HG02798 (cell line): ENCODE measurements around the gene SELENOP.
"Not testable (repeated sequence)": the region's sequence is repeated elsewhere in the genome, so short reads cannot be mapped to it uniquely, and the experiment has no call there.

Experiments
- ATAC-seq: cut with Tn5 transposase; IDR thresholded peaks from one replicate; pipeline ENCODE4 v1.9.1; 2021; ENCODE audit warnings: mild to moderate bottlenecking; ENCODE audit not compliant: unreplicated experiment, poor library complexity

Gene SELENOP

DNA sequence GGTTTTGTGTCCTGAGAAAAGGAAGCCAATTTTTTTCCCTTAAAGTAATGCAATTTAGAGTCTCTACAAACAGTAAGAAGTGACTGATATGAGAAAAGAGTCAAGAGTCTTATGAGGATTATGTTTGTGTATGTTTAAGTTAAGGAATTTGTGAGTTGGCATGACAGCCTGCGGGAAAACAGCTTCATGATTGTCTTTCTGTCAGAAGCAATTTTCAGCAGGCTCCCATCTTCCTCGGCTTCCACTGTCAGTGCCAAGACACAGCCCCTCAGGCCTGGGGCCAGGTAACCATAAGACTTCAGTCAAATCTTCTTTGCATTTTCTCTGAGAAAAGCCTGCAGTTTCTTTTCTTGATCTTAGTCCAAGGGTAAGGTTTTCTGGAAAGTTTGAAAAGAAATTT, 17.0 kb upstream of the SELENOP start:
- no peak for ATAC-seq

DNA sequence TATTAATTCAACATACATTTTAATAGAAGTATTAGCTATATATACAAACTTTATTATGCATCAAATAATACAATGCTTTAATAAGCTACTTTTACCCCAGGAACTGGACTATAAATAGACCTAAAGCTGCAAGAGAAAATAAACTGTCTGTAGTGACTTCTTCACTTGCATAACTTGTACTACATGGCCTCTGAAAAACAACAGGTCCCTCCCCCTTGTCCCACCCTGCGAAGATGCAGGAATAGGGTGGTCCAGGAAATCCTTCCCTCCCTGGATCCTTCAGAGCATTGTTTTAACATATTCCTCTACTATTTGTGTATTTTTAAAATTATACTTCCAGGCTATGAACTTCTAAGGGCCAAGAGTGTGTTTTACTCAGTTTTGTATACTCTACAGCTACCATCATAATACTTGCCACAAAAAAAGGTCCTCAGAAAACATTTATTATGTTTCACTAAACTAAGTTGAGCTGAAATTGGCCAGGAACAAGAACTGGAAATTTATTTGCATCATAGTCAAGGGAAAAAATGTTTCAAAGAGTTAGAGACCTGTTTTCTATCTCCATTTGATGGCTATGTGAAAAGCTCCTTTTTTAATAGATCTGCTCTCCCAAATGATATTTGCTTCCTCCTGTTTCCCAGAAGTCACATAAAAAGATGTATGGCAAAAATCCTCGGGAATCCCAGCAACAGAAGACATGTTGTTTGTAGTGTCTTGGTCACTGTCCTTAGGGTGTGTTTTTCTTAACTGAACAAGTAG, 15.2 kb upstream of the SELENOP start:
- no peak for ATAC-seq

DNA sequence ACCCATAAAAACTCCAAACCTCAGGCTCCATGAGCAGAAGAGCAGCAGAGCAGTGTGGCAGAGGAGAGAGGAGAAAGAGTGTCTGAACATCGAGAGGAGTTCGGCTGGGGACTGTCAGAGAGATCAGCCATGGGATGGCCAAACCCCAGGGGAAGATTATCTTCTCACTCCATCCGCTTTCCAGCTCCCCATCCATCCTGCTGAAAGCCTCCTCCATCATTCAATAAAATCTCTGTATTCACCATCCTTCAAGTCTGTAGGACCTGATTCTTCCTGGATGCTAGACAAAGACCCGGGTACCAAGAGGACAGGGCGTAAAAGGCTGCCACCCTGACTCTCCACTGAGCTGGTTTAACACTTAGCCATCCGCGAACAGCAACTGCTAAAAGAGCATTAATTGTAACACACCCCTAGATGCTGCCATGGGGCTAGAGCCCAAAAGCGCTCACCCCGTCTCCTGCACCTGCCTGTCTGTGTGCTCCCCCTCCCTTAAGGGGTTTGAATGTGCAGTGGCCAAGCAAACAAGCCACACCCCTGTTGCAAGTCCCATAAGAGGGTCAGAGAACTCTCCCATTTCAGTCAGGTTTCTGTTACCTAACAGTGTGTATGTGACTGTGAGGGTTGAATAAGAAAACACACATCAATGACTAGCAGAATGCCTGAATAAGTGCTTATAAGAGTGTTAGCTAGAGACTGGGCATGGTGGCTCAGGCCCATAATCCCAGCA, 13.9 kb upstream of the SELENOP start:
- ATAC-seq: no peak

DNA sequence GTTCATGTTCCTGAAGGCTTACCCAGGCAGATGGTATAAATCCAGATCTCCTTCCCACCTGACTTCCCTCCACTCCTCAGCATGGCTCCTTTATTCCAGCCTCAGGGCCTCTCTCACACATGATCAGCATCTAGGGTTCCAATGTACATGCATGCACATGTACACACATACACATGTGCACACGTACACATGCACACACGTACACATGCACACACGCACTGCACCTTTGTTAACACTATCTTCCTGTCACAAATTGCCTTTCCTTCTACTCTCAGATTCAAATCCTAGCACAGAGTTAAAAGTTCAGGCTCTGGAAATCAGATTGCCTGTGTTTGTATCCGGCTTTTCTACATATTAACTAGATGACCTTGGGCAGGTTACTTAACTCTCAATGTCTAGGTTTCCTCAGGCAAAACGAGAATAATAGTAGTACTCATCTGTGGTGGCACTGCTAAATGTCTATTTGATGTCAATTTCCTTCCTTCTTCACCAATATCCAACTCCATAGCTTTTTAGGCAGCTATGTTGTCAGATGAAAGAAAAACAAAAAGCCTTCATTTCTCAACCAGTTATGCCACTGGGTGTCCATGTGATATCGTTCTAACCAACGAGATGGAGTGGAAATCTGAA, 12.8 kb upstream of the SELENOP start:
- ATAC-seq: no peak

DNA sequence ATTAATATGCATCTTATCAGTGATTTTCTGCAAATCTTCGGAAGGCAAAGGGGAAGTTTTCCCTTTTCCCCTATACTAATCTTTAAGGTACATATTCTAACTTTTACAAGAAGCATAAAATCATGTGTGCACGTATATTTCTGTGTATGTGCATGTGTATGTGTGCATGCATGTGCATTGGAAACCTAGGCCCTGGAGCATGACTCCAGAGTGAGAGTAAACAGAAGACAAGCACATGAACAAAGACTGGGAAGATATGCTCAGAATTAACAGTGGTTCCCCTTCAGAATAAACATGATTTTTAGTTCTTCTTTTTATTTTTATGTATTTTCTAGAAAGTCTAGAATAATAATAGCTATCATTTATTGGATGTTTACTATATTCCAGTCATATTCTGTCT, 10.9 kb upstream of the SELENOP start:
- no peak for ATAC-seq

DNA sequence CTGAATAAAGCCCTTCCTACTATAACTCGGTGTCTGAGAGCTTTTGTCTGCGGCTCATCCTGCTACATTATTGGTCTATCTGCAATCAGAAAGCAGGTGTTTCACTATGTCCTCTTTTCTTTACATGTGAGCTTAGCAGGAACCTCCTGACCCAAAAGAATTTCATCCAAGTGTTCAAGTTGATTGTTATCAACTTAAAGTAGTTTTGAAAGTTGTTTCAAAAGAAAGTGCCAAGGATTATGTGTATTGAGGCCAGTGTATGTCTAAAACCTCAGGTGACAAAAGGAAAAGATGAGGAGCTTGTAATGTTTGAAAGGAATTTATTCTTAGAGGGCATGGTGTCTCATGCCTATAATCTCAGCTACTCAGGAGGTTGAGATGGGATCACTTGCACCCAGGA, 8.1 kb upstream of the SELENOP start:
- ATAC-seq: no peak

DNA sequence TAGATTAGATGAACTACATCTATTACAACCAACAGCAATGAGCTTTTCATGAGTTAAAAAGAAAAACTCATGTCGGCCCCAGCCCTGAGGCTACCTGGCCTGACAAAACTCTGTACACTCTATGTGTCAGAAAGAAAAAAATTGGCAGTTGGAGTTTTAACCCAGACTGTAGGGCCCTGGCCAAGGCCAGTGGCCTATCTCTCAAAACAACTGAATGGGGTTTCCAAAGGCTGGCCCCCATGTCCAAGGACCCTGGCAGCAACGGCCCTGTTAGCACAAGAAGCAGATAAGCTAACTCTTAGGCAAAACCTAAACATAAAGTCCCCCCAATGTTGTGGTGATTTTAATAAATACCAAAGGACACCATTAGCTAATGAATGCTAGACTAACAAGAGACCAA, 4.9 kb upstream of the SELENOP start:
- ATAC-seq: not testable (repeated sequence)

DNA sequence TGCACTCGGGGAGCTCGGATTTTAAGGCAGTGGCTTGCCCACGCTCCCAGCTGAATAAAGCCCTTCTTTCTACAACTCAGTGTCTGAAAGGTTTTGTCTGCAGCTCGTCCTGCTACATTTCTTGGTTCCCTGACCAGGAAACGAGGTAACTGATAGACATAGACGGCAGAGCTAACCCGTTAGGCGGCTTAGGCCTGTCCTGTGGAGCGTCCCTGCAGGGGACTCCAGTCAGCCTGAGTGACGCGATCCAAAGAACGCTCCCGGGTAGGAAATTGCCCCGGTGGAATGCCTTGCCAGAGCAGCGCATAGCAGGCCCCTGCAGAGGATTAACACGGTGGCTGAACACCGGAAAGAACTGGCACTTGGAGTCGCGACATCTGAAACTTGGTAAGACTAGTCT, 1.8 kb upstream of the SELENOP start:
- ATAC-seq: no peak

DNA sequence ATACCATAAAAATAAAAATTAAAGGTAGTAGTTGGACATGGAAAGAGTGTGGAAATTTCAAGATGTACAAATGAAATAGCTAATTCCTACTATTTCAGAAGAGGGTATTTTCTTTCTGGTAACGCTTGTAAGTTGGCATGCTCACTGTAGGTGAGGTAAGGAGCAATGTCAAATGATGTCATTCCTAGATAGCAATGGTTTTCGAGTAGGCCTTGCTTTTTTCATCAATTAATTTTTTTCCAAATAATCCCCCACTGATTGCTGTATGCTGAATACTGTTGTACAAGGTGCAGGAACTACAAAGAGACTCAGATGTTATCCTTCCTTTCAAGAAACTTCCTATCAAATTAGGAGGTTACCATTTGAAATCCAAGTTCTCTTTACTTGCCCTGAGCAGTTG, 928 bp upstream of the SELENOP start:
- ATAC-seq: no peak

DNA sequence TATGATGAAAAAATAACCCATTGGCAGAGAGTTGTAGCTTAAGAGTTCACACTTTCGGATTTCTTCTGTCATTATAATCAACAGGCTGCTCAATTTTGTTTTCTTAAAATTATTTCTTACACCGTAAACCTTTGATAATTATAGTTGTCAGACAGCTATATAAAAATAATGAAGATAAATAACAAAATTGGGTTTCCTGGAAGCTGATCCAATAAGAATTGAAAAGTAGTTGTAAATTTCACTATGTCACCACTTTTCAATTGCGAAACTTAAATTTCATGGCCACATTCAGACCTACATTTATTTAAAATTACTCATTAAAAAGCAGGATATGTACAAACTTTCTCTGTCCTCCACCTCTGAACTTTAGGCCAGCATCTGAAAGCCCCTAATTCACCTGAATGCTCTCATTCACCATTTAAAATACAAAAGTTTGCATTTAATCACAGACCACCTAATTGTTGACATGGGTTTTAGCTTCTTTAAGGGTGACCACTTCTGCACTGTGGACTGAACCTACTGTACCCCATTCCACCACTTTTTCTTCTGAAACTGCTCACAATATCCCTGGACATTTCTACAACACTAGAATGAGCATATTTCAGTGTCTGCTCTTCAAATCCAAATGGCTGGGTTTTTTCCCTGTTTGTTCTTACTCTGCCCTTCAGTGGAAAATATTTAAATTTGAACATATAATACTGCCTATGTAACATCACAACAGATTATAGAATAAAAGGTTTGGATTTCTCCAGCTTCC, 680 bp downstream of the SELENOP start:
- no peak for ATAC-seq

DNA sequence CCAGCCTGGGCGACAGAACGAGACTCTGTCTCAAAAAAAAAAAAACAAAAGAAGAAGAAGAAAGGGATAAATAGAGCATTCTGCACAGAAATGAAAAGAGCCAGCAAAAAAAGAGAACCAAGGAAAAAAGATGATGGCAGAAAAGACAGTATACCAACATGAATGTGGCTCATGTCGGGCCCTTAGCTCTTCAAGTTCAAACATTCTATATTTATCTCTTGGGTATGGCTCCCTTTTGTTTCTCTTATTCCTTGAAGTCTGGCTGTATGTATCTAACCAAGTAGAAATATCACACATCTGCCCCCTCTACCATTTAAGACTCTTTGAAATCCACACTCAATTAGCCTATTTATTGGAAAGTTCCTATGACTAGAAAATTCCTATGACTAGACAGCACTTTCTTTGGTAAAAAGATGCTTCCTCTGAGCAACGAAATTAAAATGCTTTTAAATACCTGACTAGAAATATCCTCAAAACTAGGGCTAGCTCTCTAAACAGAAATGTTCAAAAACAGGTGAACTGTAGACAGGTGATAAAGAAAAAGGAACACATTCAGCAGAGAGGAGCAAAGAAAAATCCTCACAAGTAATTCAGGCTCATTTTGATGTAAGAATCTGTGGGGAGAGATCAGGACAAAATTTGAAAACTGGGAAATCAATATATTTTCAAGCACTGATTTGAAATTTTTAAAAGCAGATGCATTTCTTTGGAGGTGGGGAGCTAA, 2.6 kb downstream of the SELENOP start:
- ATAC-seq: no peak

DNA sequence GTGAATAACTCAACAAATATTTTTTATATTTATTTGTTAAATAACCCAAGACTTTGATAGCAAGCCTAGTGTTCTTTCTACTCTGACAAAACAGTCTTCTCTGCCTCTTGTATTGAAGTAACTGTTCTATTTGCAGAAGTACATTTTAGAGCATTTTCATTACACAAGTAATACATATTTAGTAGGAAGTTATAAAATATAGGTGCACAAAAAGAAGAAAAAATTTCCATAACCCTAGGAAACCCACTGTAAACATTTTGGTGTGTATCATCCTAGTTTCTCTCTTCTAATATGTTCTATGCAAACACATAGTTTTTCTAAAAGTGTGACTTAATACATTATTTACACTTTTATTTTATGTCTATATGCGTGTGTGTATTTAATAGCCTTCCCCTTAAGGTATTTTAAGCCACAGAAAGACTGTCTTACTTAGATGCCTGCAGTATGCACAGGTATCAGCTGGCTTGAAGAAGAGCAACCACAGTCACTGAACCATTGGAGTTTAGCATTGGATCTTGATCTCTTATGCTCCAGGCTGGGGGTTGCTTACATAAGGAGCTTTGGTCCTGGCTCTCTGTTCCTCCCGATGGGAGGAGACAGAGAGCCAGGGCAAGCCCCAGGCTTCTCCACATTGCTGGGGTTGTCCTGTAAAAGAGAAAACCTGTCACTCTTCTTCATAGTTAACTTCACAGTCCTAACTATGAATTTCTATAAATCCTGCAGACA, 3.8 kb downstream of the SELENOP start:
- no peak for ATAC-seq

DNA sequence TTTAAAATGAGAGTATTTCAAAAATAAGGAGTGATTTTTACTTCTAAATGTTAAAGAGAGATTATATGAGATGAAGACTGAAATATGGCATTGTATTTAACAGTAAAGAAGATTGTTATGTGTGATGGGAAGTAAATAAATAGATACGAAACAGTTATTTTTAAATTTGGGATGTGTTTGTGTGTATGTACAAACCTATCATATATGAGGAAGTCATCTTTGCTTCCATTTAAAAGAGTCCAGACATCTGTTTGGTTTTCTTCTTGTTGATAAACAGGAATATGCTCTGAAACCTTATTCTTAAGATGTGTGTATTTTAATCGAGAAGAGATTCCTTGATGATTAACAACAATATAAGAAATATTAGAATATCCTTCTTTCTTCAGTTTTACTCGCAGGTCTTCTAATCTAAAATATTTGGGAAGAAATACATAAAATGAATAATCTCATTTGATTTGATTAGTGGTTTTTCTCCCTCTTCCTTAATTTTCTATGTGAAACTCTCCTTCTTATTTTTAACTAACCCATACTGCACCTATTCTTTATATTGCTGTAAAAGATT, 4.9 kb downstream of the SELENOP start:
- ATAC-seq: no peak

DNA sequence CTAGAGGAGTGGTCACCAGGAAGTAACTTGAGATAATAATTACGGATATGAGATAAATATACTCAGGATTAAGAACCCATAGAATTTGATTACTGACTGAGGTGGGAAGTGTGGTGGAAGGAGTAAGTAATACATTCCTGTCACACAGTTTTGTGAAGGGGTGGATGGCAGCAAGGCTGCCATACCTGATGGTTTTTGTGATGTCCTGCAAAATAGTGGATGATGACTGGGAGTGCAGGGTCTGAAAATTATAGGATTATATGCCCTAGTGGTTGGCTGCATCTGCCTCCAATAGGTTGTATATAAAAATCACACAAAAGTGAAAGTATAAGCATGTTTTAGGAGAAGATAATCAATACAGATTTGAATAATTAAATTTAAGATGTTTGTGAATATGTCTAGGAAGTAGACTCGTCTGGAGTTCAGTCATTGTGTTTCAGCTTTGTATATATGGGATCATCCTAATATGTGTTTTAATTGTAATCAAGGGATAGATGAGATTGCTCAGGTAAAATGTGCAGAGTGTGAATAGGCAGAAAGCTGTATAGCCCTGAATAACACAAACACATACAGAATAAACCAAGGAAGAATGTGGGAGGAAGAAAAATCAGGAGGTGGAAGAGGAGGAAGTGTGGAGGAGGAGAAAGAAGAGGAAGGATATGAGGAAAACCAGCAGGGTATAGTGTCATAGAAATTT, 5.5 kb downstream of the SELENOP start:
- ATAC-seq: no peak

DNA sequence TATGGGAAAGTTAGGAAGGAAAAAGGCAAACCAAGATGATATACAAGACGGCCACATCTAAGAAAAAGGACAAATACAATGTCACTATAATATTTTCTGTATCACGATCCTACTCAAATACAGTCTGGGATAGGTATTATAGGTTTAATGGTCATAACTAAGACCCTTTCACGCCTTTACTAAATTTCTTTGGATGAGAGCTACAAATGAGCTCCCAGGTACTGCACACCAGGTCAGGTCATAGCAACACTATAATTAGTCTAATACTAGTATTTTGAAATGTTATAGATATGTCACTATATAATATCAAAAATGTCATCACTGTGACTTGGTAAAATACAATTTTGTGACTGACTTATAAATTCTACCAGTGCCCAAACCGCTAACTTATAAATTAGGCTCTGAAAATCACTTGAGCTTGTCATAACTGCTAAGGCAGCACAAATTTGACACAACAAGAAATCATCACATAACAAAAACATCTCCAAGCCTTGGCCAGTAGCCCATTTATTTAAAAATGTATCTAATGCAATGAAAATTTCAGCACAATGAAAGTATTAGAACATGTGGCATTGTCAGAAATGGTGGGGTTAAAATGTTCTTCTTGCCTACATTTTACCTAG, 6.9 kb downstream of the SELENOP start:
- no peak for ATAC-seq

DNA sequence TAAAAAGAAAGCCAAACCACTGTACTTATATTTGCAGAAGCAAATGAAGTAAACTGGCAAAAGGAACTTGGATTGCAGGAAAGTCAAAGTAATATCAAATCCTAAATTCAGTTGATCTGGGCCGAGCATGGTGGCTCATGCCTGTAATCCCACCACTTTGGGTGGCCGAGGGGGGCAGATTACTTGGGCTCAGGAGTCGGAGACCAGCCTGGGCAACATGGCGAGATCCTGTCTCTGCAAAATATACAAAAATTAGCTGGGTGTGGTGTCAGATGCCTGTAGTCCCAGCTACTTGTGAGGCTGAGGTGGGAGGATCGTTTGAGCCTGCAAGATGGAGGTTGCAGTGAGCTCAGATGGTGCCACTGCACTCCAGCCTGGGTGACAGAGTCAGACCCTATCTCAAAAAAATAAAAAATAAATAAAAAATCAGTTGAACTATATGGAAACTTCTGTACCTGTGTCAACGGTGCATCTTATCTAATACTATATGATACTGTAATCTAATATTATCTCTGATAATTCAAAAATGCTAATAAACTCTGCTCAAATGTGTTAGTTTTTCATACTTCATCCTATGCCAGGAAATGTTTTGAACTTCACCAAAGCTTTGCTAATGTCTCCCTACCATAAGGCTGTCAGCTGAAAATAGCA, 10.1 kb downstream of the SELENOP start:
- ATAC-seq: no peak

DNA sequence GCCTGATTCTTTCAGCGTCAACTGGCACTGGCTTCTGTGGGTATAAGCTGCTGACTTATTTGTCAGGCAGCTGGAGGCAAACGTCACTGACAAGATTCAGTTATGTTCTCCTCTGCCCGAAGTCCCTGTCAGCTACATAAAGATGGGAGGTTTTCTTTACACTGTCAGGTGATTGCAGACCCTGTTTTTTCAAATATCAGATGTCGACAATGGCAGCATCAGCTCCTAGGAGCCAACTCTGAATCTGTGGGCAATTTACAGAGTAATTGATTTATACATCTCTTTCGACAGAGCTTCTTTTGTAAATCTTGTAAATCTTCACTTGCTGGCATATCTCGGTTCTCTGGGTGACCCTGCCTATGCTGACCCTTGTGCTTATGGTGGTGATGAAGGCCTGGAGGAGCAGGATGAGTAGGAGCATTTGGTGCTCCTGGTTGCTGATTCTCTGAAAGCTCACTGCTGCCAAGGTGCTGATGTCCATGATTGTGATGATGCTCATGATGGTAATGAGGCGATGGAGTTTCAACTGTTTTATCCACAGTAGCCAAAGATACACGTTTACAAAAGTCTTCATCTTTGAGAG, 10.9 kb downstream of the SELENOP start:
- ATAC-seq: no peak
